Hepatocyte (in vitro differentiated cells): ENCODE measurements around the gene OAS1. TPM values are rescaled to one million over a fixed set of nuclear protein-coding genes. Genes with fewer than 3 reads are reported as not detected.

Experiments
- DNase-seq: peaks from one replicate; pipeline ENCODE4 v3.0.0-alpha.2; 2016; ENCODE audit warnings: low spot score
- H2AFZ ChIP-seq: fragments of 200-600 bp; sonication (generic); 2 replicates; pipeline ENCODE4 v1.6.0; 2016; ENCODE audit warnings: antibody characterized with exemption, mild to moderate bottlenecking
- H3K27ac ChIP-seq: fragments of 200-600 bp; sonication (generic); 2 replicates; pipeline ENCODE4 v1.5.1; 2016; ENCODE audit warnings: mild to moderate bottlenecking
- H3K27me3 ChIP-seq: fragments of 200-600 bp; sonication (generic); 2 replicates; pipeline ENCODE4 v1.6.1; 2016
- H3K36me3 ChIP-seq: fragments of 200-600 bp; sonication (generic); replicated peaks from 2 replicates; pipeline ENCODE4 v1.5.1; 2016; ENCODE audit warnings: low read depth; ENCODE audit not compliant: insufficient read depth
- H3K4me1 ChIP-seq: fragments of 200-600 bp; sonication (generic); 2 replicates; pipeline ENCODE4 v1.5.1; 2016; ENCODE audit warnings: mild to moderate bottlenecking, moderate library complexity; ENCODE audit not compliant: insufficient read depth
- H3K4me2 ChIP-seq: fragments of 200-600 bp; sonication (generic); 2 replicates; pipeline ENCODE4 v1.6.0; 2016
- H3K4me3 ChIP-seq: fragments of 200-600 bp; sonication (generic); 2 replicates; pipeline ENCODE4 v1.5.1; 2016; ENCODE audit warnings: mild to moderate bottlenecking
- H3K79me2 ChIP-seq: fragments of 200-600 bp; sonication (generic); 2 replicates; pipeline ENCODE4 v1.6.0; 2017; ENCODE audit warnings: mild to moderate bottlenecking
- H3K9me2 ChIP-seq: fragments of 200-600 bp; sonication (generic); replicated peaks from 2 replicates; pipeline ENCODE4 v1.6.0; 2017; ENCODE audit warnings: mild to moderate bottlenecking; ENCODE audit not compliant: insufficient read depth
- H3K9me3 ChIP-seq: fragments of 200-600 bp; sonication (generic); 2 replicates; pipeline ENCODE4 v1.5.1; 2016; ENCODE audit warnings: low read depth, mild to moderate bottlenecking
- H4K20me1 ChIP-seq: fragments of 200-600 bp; sonication (generic); 2 replicates; pipeline ENCODE4 v1.6.0; 2016; ENCODE audit warnings: mild to moderate bottlenecking; ENCODE audit not compliant: insufficient read depth, poor library complexity, severe bottlenecking
- CTCF ChIP-seq: fragments of 200-600 bp; sonication (generic); IDR thresholded peaks from 2 replicates; pipeline ENCODE4 v1.5.1; 2016; ENCODE audit warnings: antibody characterized with exemption, mild to moderate bottlenecking; ENCODE audit not compliant: poor library complexity
- EZH2 ChIP-seq: fragments of 200-600 bp; sonication (generic); IDR thresholded peaks from 2 replicates; pipeline ENCODE4 v1.6.1; 2016; ENCODE audit warnings: antibody characterized with exemption, mild to moderate bottlenecking, borderline replicate concordance
- EZH2phosphoT487 ChIP-seq: fragments of 200-600 bp; sonication (generic); IDR thresholded peaks from one replicate; pipeline ENCODE4 v1.6.1; 2018; ENCODE audit warnings: antibody characterized with exemption, mild to moderate bottlenecking, low read depth, moderate library complexity; ENCODE audit not compliant: unreplicated experiment, severe bottlenecking
- WGBS: methylation state at CpG from one replicate; pipeline ENCODE4 v1.1.6; 2016; ENCODE audit warnings: low lambda C conversion rate; ENCODE audit errors: missing lambda C conversion rate; 5-methylcytosine and 5-hydroxymethylcytosine counted together
- polyA plus RNA-seq: library from polyadenylated mRNA; unstranded; fragments of >200 nt; fragmentation: Nextera tagmentation; extraction: Ambion mirVana; gene quantifications from 2 replicates; pipeline ENCODE4 v1.2.1, GENCODE V29; 2016
- total RNA-seq: library from RNA; depleted of rRNA; stranded (reverse); fragments of >200 nt; gene quantifications from 2 replicates; pipeline ENCODE4 v1.2.3, GENCODE V29; 2014

OAS1 gene
- total RNA-seq (25.0 and 34.9 TPM in 2 replicates), polyA plus RNA-seq (18.6 and 24.2 TPM in 2 replicates)

GRCh38 chr12:112906712-112907414 is at the start of gene OAS1:
Gene OAS1 (plus strand): TSS chr12:112906962. CDS start chr12:112907040, 78 bp downstream.
- peak; percentile 78 for DNase-seq

GRCh38 chr12:112859291-112859690 is 47.5 kb upstream of the OAS1 start:
- no peaks in the 10 kb centered on the region for H3K36me3 ChIP-seq
- H4K20me1 ChIP-seq: no peaks in the 10 kb centered on the region
- no peak overlapping the region for H2AFZ ChIP-seq
- H3K4me2 ChIP-seq: no peak overlapping the region
- no peaks in the 10 kb centered on the region for H3K79me2 ChIP-seq
- no peaks in the 10 kb centered on the region for H3K4me1 ChIP-seq
- no peaks in the 10 kb centered on the region for H3K9me3 ChIP-seq
- H3K9me2 ChIP-seq: no peaks in the 10 kb centered on the region
- peaks cover 16% of the 10 kb centered on the region for H3K27me3 ChIP-seq
- 90% methylated on average over 3 of the region's 3 CpGs for WGBS
- no peak overlapping the region for H3K4me3 ChIP-seq
- TF ChIP-seq EZH2 (no peak), EZH2phosphoT487 (no peak), CTCF (no peak)
- DNase-seq: no peak
- no peak overlapping the region for H3K27ac ChIP-seq

More at GRCh38 chr12:112906712-112907414, at the start of gene OAS1:
- Histone ChIP-seq H3K27me3 (no peaks in the 10 kb centered on the region), H3K79me2 (peaks cover 12% of the 10 kb centered on the region), H3K9me3 (no peaks in the 10 kb centered on the region), H3K27ac (peak within 1 kb of the TSS; percentile 73), H2AFZ (peak within 1 kb of the TSS; percentile 50), H3K4me2 (peak within 1 kb of the TSS; percentile 72), H4K20me1 (no peaks in the 10 kb centered on the region), H3K4me1 (no peaks in the 10 kb centered on the region), H3K36me3 (no peaks in the 10 kb centered on the region), H3K4me3 (no peak within 1 kb of the TSS), H3K9me2 (no peaks in the 10 kb centered on the region)
- no peak for TF ChIP-seq EZH2
- TF ChIP-seq EZH2phosphoT487: no peak
- no peak for TF ChIP-seq CTCF
- WGBS: 23% methylated on average over 4 of the region's 4 CpGs

- no peak overlapping the region for H2AFZ ChIP-seq
Observed at GRCh38 chr12:112860181-112860580, 46.6 kb upstream of the OAS1 start.

More at GRCh38 chr12:112860181-112860580, 46.6 kb upstream of the OAS1 start:
- H3K27me3 ChIP-seq: peaks cover 24% of the 10 kb centered on the region
- H3K4me1 ChIP-seq: no peaks in the 10 kb centered on the region
- H3K27ac ChIP-seq: no peak overlapping the region
- H3K9me3 ChIP-seq: no peaks in the 10 kb centered on the region
- H3K9me2 ChIP-seq: no peaks in the 10 kb centered on the region
- H4K20me1 ChIP-seq: no peaks in the 10 kb centered on the region
- TF ChIP-seq EZH2 (no peak), CTCF (no peak), EZH2phosphoT487 (no peak)
- no peak overlapping the region for H3K4me3 ChIP-seq
- H3K4me2 ChIP-seq: no peak overlapping the region
- H3K79me2 ChIP-seq: no peaks in the 10 kb centered on the region
- 77% methylated on average over 5 of the region's 5 CpGs for WGBS
- no peaks in the 10 kb centered on the region for H3K36me3 ChIP-seq
- DNase-seq: no peak
